ENCODE measurements around the gene NAP1L4.

The NAP1L4 gene

DNA sequence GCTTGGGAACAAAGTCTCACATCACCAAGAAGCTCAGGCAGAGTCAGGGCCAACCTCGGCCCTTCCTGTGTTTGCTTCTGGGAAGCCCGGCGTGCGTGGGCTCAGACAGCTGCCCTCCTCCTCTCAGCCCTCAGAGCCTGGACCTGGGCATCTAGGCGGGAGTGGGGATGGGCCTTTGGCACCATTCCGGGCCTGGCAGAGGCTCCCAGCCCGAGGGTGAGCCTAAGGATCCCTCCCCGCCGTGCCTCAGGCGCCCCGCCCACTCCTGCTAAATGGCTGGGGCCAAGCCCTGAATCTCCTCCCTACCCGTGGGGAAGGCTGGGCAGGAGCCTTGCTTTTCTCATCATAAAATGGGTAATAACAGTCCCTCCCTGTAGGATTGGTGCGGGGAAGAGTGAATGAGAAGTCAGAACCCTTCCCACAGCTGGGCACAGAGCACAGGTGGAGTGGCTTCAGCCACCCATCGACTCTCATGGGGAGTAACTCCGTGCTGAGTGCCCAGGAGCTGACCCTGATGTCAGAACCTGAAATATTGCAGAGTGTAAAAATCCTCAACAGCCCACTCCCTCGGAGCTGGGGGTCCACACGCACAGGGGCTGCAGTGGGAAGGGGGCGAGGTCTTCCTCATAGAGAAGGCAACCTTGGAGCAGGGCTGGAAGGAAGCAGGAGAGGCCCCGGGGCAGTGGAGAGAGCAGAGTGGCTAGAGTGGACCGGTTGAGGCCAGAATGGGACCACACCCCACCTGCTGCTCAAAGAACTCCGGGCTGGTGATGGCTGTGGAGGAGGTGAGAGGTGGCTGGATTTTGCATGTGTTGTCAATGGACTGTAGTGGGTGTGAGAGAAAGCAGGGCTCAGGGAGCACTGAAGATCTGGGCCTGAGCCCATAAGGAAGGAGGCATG, 87.7 kb downstream of the NAP1L4 start:
- in situ Hi-C loops (cut with HindIII; ENCODE audit: low pct_ligation_motif_present, low pct_unique_long_range_greater_than_20kb, low sequenced_read_pairs) = no loop called here
- DNase-seq = no peak

- DNase-seq = no peak
- in situ Hi-C loops (cut with HindIII; ENCODE audit: low pct_ligation_motif_present, low pct_unique_long_range_greater_than_20kb, low sequenced_read_pairs) = no loop called here
Observed at GRCh38 chr11:2903672-2904011, 88.5 kb downstream of the NAP1L4 start.

GRCh38 chr11:2902784-2903671, 89.1 kb downstream of the NAP1L4 start:
- peak; percentile 44 for DNase-seq
- in situ Hi-C loops (cut with HindIII; ENCODE audit: low pct_ligation_motif_present, low pct_unique_long_range_greater_than_20kb, low sequenced_read_pairs) = no loop called here

- DNase-seq = peak; percentile 91
- in situ Hi-C loops (cut with HindIII; ENCODE audit: low pct_ligation_motif_present, low pct_unique_long_range_greater_than_20kb, low sequenced_read_pairs) = no loop called here
Observed at GRCh38 chr11:2901854-2902783, 90.0 kb downstream of the NAP1L4 start.

GRCh38 chr11:2901196-2901796, 90.8 kb downstream of the NAP1L4 start:
- in situ Hi-C loops (cut with HindIII; ENCODE audit: low pct_ligation_motif_present, low pct_unique_long_range_greater_than_20kb, low sequenced_read_pairs) = no loop called here
- no peak for DNase-seq

- no peak for DNase-seq
- in situ Hi-C loops (cut with HindIII; ENCODE audit: low pct_ligation_motif_present, low pct_unique_long_range_greater_than_20kb, low sequenced_read_pairs) = no loop called here
Observed at GRCh38 chr11:2899080-2899783, 92.9 kb downstream of the NAP1L4 start.

DNA sequence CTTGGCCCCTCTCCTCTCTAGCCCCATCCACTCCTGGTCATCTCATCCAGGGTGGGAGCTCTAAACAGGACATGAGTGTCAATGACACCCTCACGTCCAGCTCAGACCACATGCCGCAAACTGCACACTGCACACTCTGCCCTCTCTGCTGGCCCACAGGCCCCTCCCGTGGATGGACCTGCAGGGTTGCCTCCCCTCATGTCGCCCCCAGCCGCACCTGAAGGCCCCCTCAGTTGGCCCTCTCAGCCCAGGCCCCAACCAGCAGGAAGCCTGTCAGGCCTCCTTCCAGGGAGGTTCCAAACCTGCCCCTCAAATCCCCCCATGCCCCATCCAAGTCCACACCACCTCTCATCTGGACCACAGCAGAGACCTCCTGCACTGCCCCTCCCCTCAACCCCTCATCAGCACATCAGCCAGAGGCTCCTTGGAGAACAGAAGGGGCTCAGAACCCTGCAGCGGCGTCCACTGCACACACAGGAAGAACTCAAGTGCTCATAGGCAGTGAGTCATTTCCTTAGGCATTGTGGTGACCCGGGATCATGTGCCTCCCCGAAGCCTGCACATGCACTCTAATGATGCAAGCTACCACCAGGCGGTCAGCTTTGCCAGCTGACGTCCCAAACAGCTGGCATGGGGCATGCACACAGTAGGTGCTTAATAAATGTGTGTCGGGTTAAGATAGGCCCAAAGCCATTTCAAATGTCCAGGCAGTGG, 93.6 kb downstream of the NAP1L4 start:
- in situ Hi-C loops (cut with HindIII; ENCODE audit: low pct_ligation_motif_present, low pct_unique_long_range_greater_than_20kb, low sequenced_read_pairs) = no loop called here
- DNase-seq = peak; percentile 73

GRCh38 chr11:2897048-2897447, 95.1 kb downstream of the NAP1L4 start:
- in situ Hi-C loops (cut with HindIII; ENCODE audit: low pct_ligation_motif_present, low pct_unique_long_range_greater_than_20kb, low sequenced_read_pairs) = no loop called here
- no peak for DNase-seq

DNA sequence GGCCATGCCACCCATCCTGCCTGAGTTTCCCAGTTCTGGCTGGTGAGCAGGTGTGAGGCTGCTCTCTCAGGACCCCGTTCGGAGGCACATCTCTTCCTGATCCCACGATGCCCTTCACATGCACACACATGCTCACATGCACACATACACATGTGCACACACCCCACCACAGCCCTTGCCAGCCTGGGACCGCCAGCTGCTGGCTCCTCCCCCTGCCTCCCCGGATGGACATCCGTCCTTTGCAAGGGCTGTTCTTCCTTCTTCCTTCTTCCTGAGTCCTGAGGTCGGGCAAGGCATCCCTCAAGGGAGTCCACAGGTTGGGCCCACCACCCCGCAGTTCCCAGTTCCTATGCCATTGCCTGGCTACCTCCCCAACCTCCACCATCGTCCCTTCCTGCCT, 96.1 kb downstream of the NAP1L4 start:
- in situ Hi-C loops (cut with HindIII; ENCODE audit: low pct_ligation_motif_present, low pct_unique_long_range_greater_than_20kb, low sequenced_read_pairs) = no loop called here
- no peak for DNase-seq
